Measurements from ENCODE around the gene ITCH. TPM values are rescaled to one million over a fixed set of nuclear protein-coding genes. Genes with fewer than 3 reads are reported as not detected.

Gene ITCH
- total RNA-seq, 4 donors from 2014 or later = 37.4 to 48.4 (median 43.4) TPM

DNA sequence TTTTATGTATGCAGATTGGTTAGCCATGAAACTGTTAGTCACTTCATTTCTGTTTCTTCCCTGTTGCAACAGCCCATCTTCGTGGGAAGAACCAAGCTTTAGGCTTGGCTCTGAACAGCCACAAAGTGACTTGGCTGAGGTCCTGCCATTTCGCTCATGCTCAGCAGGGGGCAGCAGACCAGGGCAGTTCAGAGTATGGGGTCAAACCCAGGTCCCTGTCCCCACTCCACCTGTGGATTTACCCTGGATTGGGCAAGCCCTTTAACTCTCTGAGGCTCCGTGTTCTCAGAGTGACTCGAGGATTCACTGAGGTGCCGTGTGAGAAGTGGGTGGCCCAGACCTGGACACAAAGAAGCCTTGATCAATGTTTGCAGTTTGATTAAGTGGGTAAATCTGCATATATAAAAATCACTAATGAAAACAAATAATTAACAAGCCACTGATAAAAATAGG lies 175.6 kb downstream of the ITCH start:
- TF ChIP-seq POLR2AphosphoS5 (IDR thresholded peaks at IDR 0.05) (no peak), POLR2A (IDR thresholded peaks at IDR 0.05) (no peak), EP300 (IDR thresholded peaks at IDR 0.05) (no peak)
- TF ChIP-seq, protein P1, sequence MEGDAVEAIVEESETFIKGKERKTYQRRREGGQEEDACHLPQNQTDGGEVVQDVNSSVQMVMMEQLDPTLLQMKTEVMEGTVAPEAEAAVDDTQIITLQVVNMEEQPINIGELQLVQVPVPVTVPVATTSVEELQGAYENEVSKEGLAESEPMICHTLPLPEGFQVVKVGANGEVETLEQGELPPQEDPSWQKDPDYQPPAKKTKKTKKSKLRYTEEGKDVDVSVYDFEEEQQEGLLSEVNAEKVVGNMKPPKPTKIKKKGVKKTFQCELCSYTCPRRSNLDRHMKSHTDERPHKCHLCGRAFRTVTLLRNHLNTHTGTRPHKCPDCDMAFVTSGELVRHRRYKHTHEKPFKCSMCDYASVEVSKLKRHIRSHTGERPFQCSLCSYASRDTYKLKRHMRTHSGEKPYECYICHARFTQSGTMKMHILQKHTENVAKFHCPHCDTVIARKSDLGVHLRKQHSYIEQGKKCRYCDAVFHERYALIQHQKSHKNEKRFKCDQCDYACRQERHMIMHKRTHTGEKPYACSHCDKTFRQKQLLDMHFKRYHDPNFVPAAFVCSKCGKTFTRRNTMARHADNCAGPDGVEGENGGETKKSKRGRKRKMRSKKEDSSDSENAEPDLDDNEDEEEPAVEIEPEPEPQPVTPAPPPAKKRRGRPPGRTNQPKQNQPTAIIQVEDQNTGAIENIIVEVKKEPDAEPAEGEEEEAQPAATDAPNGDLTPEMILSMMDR (IDR thresholded peaks at IDR 0.05) = peak; percentile 53 to 77
- WGBS = 52% methylated on average over 5 of the region's 5 CpGs
- Histone ChIP-seq H3K27ac (no peak overlapping the region), H3K9me3 (no peaks in the 10 kb centered on the region), H3K4me1 (no peaks in the 10 kb centered on the region), H3K36me3 (peaks cover 79% of the 10 kb centered on the region), H3K4me3 (no peak overlapping the region), H3K27me3 (no peaks in the 10 kb centered on the region)
- no peak for DNase-seq (ENCODE audit: low spot score in 2 of 2)

DNA sequence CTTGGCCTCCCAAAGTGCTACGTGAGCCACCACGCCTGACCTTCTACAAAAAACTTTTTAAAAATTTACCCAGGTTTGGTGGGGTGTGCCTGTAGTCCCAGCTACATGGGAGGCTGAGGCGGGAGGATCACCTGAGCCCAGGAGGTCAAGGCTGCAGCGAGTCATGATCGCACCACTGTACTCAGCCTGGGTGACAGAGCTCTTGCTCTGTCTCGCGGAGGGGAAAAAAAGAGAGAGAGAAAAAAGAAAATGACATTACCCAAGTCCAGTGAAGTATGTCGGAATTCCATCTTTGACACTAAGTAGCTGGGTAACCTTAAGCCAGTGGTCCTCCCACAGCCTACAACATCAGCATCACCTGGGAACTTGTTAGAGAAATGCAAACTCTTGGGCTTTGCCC lies 176.7 kb downstream of the ITCH start:
- no peaks in the 10 kb centered on the region for H3K27me3 ChIP-seq
- peaks cover 68% of the 10 kb centered on the region for H3K36me3 ChIP-seq
- WGBS = 92% methylated on average over 8 of the region's 8 CpGs
- H3K27ac ChIP-seq = no peak overlapping the region
- no peak overlapping the region for H3K4me3 ChIP-seq
- H3K4me1 ChIP-seq = peaks cover 3% of the 10 kb centered on the region
- DNase-seq (ENCODE audit: low spot score in 2 of 2) = no peak
- H3K9me3 ChIP-seq = no peaks in the 10 kb centered on the region
- TF ChIP-seq POLR2A (IDR thresholded peaks at IDR 0.05) = no peak
- no peak for TF ChIP-seq POLR2AphosphoS5 (IDR thresholded peaks at IDR 0.05)
- TF ChIP-seq, protein P1 (IDR thresholded peaks at IDR 0.05) = no peak
- TF ChIP-seq EP300 (IDR thresholded peaks at IDR 0.05) = no peak

DNA sequence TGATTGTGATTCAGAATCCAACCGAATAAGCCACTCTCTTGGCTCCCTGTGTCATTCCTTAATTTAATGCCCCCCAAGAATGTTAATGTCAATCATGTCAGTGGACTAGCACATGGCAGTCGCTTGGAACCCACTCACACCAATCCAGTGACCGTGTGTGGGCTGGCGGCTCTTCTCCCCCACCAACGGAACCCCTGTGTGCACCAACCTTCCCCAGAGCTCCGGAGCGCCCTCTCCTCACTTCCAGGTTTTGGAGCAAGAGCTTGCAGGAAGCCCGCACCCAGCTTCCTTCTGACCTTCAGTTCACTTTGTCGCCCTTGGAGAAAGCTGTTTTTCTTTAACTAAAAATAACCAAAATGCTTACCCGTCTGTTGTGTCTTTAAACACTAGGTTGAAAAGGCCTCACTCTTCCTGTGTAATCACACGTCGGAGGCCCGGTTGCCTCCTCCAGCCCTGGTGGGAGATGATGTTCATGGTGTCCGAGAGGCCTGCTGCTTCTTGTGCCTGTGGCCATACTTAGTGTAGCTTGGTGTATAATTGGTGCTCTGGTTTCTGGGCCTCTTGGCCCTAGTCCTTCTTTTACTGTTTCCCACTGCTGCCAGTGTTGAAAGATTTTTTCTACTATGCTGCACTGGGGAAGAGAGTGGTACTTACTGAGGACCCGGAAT lies 177.7 kb downstream of the ITCH start:
- no peaks in the 10 kb centered on the region for H3K9me3 ChIP-seq
- peaks cover 59% of the 10 kb centered on the region for H3K36me3 ChIP-seq
- no peak overlapping the region for H3K27ac ChIP-seq
- WGBS = 79% methylated on average over 15 of the region's 15 CpGs
- H3K4me1 ChIP-seq = peaks cover 3% of the 10 kb centered on the region
- no peak for TF ChIP-seq EP300 (IDR thresholded peaks at IDR 0.05)
- TF ChIP-seq, protein P1 (IDR thresholded peaks at IDR 0.05) = no peak
- no peak for TF ChIP-seq POLR2AphosphoS5 (IDR thresholded peaks at IDR 0.05)
- no peak for TF ChIP-seq POLR2A (IDR thresholded peaks at IDR 0.05)
- no peak for DNase-seq (ENCODE audit: low spot score in 2 of 2)
- H3K27me3 ChIP-seq = no peaks in the 10 kb centered on the region
- H3K4me3 ChIP-seq = no peak overlapping the region

DNA sequence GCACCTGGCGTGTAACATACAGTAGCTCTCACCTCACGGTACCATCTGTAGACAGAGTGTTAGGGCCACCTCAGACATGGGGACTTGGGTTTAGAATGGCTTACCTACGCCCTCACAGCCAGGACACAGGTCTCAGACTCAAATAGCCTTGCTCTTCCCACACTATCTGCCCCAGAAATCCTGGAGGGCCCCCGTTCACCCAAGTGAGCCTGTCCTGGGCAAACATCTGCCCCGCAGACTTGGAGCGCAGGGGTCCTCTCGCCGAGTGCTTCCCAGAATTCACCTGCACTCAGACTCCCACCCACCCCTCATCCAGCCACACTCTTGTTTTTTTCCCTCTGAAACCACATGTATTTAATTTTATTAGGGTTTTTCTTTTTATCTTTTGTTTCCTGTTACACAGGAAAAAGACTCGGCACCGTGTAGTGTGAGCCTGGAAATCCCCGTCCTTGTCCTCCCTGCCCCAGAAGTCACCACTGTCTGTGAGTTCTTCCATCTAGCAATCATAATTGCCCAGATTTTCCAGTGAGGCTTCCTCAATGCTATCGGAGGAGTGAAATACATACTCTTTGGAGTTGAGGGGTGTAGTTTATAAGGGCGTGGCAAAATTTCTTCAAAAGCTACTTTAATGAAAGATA lies 178.3 kb downstream of the ITCH start:
- no peak overlapping the region for H3K4me3 ChIP-seq
- peaks cover 52% of the 10 kb centered on the region for H3K36me3 ChIP-seq
- H3K9me3 ChIP-seq = no peaks in the 10 kb centered on the region
- no peak overlapping the region for H3K27ac ChIP-seq
- DNase-seq (ENCODE audit: low spot score in 2 of 2) = no peak
- no peak for TF ChIP-seq EP300 (IDR thresholded peaks at IDR 0.05)
- no peak for TF ChIP-seq POLR2A (IDR thresholded peaks at IDR 0.05)
- no peak for TF ChIP-seq POLR2AphosphoS5 (IDR thresholded peaks at IDR 0.05)
- TF ChIP-seq, protein P1 (IDR thresholded peaks at IDR 0.05) = no peak
- WGBS = 73% methylated on average over 13 of the region's 13 CpGs
- H3K4me1 ChIP-seq = peaks cover 3% of the 10 kb centered on the region
- H3K27me3 ChIP-seq = no peaks in the 10 kb centered on the region

DNA sequence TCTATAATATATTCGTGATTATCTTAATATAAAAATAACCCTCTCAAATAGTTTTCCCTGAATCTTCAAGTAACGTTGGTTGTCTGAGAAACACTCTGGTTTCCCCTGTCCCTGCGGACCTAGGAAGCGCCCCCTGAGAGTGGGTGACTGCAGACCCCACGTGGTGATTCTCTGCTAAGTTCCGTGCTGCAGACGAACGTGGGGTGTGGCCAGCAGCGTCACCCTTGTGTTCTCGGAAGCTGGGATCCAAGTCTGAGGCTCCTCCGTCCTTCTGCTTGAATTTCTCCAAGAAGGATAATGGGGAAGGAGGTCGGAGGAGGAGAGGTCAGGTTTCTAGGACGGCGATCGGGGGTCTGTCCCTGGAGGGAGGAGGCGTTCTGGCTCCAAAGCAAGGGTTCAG lies 178.8 kb downstream of the ITCH start:
- peaks cover 3% of the 10 kb centered on the region for H3K4me1 ChIP-seq
- H3K4me3 ChIP-seq = no peak overlapping the region
- no peaks in the 10 kb centered on the region for H3K27me3 ChIP-seq
- WGBS = 77% methylated on average over 16 of the region's 16 CpGs
- H3K27ac ChIP-seq = no peak overlapping the region
- H3K36me3 ChIP-seq = peaks cover 47% of the 10 kb centered on the region
- H3K9me3 ChIP-seq = no peaks in the 10 kb centered on the region
- DNase-seq (ENCODE audit: low spot score in 2 of 2) = no peak
- TF ChIP-seq, protein P1 (IDR thresholded peaks at IDR 0.05) = no peak
- no peak for TF ChIP-seq POLR2AphosphoS5 (IDR thresholded peaks at IDR 0.05)
